Astrocyte (in vitro differentiated cells and primary cell): ENCODE results near the gene NCAPH2.

ENCODE experiments used
- EZH2 ChIP-seq: IDR thresholded peaks from 2 replicates; pipeline ENCODE4 v1.6.1; 2012; ENCODE audit warnings: mild to moderate bottlenecking, low read length, inconsistent platforms; ENCODE audit not compliant: insufficient read depth
- TF ChIP-seq, protein P1 (sequence below): IDR thresholded peaks from 2 replicates; pipeline ENCODE4 v1.5.1; 2011; ENCODE audit warnings: low read depth, mild to moderate bottlenecking, inconsistent platforms, low read length, moderate library complexity; ENCODE audit not compliant: insufficient read depth

DNA sequence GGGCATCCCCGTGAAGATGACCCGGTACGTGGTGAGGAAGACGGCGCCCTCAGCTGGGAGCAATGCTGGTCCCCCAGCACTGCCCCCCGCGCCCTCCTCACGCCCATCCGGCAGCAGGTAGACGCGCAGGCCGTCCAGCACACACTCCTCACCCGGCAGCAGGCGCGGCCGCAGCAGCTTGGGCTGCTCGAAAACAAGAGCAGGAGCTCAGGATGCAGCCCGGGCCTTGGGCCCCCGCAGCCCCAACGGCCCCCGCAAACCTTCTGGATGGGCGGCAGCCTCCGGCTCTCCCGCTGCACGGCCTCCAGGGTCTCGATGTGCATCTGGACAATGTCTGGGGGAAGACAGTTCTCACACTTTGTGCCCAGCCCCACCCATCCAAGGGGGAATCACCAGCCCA, 46.5 kb upstream of the NCAPH2 start:
- TF ChIP-seq, protein P1, sequence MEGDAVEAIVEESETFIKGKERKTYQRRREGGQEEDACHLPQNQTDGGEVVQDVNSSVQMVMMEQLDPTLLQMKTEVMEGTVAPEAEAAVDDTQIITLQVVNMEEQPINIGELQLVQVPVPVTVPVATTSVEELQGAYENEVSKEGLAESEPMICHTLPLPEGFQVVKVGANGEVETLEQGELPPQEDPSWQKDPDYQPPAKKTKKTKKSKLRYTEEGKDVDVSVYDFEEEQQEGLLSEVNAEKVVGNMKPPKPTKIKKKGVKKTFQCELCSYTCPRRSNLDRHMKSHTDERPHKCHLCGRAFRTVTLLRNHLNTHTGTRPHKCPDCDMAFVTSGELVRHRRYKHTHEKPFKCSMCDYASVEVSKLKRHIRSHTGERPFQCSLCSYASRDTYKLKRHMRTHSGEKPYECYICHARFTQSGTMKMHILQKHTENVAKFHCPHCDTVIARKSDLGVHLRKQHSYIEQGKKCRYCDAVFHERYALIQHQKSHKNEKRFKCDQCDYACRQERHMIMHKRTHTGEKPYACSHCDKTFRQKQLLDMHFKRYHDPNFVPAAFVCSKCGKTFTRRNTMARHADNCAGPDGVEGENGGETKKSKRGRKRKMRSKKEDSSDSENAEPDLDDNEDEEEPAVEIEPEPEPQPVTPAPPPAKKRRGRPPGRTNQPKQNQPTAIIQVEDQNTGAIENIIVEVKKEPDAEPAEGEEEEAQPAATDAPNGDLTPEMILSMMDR: no peak
- TF ChIP-seq EZH2: no peak
